IPS-15b (cell line): ENCODE results near the gene ZNF107.

Source experiments
- H3K27me3 ChIP-seq: one replicate; pipeline ENCODE4 v1.6.1; 2013; ENCODE audit warnings: low read length; ENCODE audit not compliant: control insufficient read depth, insufficient read depth
- H3K36me3 ChIP-seq: one replicate; pipeline ENCODE4 v1.6.1; 2013; ENCODE audit warnings: low read length; ENCODE audit not compliant: control insufficient read depth, insufficient read depth
- H3K4me1 ChIP-seq: one replicate; pipeline ENCODE4 v1.6.1; 2013; ENCODE audit warnings: mild to moderate bottlenecking, low read length; ENCODE audit not compliant: control insufficient read depth, insufficient read depth
- H3K4me3 ChIP-seq: one replicate; pipeline ENCODE4 v1.5.1; 2013; ENCODE audit warnings: low read depth, low read length
- H3K9ac ChIP-seq: one replicate; pipeline ENCODE4 v1.6.1; 2013; ENCODE audit warnings: low read depth, mild to moderate bottlenecking, low read length
- H3K9me3 ChIP-seq: one replicate; pipeline ENCODE4 v1.6.1; 2013; ENCODE audit warnings: mild to moderate bottlenecking, low read length; ENCODE audit not compliant: control insufficient read depth, insufficient read depth

The ZNF107 gene

DNA sequence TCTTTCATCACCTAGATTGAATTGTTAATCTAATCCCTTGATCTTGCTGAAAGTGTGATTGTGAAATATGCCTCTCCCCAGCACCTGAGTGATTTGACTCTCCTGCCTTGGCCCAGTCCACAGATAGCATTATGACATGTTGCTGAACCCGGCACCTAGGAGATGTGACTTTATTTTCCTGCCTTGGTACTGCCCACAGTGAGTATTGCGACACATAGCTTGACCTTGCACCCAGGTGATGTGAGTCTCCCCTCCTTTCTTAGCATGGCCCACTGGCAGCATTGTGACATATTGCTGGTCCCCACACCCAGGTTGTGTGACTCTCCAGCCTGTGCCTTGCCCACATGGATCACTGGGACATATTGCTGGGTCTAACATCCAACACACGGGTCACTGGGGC, 32.5 kb upstream of the ZNF107 start:
- Histone ChIP-seq H3K4me3 (no peak overlapping the region), H3K27me3 (no peaks in the 10 kb centered on the region), H3K9me3 (peaks cover 21% of the 10 kb centered on the region), H3K4me1 (no peaks in the 10 kb centered on the region), H3K36me3 (no peaks in the 10 kb centered on the region), H3K9ac (no peak overlapping the region)

DNA sequence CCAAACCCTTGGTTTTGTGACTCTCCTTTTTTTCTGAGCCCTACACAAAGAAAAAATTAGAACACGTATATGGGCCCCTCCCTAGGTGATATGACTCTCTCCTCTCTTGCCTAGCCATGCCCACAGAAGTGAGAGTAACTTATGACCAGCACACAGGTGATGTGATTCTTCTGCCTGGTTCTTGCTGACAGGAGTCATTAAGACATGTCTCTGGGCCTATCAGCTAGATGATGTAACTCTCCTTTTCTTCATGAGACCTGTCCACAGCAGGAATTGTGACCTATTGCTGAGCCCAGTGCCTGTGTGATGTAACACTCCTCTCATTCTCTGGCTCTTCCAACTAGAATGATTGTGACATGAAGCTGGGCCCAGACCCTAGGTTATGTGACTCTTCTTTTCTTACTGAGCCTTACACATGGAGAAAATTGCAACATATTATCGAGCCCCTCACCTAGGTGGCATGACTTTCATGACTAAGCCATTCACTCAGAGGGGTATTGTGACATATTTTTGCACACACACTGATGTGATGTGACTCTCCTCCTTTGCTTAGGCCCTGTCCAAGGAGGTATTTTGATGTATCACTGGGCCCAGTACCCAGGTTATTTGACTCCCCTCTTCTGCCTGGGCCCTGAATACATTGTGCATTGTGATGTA, 31.4 kb upstream of the ZNF107 start:
- H3K4me1 ChIP-seq: no peaks in the 10 kb centered on the region
- H3K36me3 ChIP-seq: no peaks in the 10 kb centered on the region
- no peaks in the 10 kb centered on the region for H3K27me3 ChIP-seq
- peaks cover 21% of the 10 kb centered on the region for H3K9me3 ChIP-seq
- H3K9ac ChIP-seq: no peak overlapping the region
- no peak overlapping the region for H3K4me3 ChIP-seq

GRCh38 chr7:64636386-64636785, 29.5 kb upstream of the ZNF107 start:
- Histone ChIP-seq H3K9ac (no peak overlapping the region), H3K9me3 (peaks cover 26% of the 10 kb centered on the region), H3K27me3 (no peaks in the 10 kb centered on the region), H3K4me1 (no peaks in the 10 kb centered on the region), H3K36me3 (no peaks in the 10 kb centered on the region), H3K4me3 (no peak overlapping the region)

- Histone ChIP-seq H3K9me3 (peaks cover 25% of the 10 kb centered on the region), H3K4me3 (no peak overlapping the region), H3K36me3 (no peaks in the 10 kb centered on the region), H3K27me3 (no peaks in the 10 kb centered on the region), H3K9ac (no peak overlapping the region), H3K4me1 (no peaks in the 10 kb centered on the region)
These were observed 28.1 kb upstream of the ZNF107 start for GRCh38 chr7:64637521-64638445.

DNA sequence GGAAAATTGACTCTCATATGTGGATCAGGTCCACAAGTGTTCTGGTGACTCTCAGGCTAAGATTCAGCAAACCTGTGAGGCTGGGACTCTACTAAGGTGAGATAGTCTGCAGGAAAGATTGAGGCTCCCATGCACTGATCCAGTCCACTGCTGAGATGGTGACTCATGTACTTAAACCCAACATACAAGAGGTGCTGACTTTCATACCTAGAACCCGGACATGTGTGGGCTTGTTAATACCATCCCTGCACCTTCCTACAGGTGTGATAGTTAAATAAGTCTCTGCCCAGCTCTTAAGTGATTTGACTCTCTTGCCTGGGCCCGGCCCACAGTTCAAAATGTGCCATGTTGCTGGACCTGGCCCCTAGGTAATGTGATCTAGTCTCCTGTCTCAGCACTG, 27.1 kb upstream of the ZNF107 start:
- Histone ChIP-seq H3K9ac (no peak overlapping the region), H3K4me1 (no peaks in the 10 kb centered on the region), H3K27me3 (no peaks in the 10 kb centered on the region), H3K9me3 (peaks cover 22% of the 10 kb centered on the region), H3K4me3 (no peak overlapping the region), H3K36me3 (no peaks in the 10 kb centered on the region)

GRCh38 chr7:64639267-64640001, 26.5 kb upstream of the ZNF107 start:
- peaks cover 18% of the 10 kb centered on the region for H3K9me3 ChIP-seq
- no peak overlapping the region for H3K9ac ChIP-seq
- H3K4me1 ChIP-seq: no peaks in the 10 kb centered on the region
- no peaks in the 10 kb centered on the region for H3K27me3 ChIP-seq
- H3K36me3 ChIP-seq: no peaks in the 10 kb centered on the region
- H3K4me3 ChIP-seq: no peak overlapping the region

DNA sequence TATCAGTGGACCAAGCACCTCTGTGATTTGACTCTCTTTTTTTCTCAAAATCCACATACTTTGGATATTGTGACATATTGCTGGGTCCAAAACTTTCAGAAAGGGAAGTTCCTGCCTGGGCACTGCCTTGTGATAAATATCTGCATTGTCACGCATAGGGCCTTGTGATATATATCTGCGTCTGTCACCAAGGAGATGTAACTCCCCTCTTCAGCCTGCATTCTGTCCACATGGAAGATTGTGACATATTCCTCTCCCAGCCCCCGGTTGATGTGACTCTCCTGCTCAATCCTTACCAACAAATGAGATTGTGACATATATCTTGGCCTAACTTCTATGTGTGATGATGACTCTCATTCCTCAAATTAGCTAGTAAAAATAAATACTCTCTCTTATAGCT, 25.4 kb upstream of the ZNF107 start:
- no peak overlapping the region for H3K9ac ChIP-seq
- H3K9me3 ChIP-seq: peaks cover 16% of the 10 kb centered on the region
- no peak overlapping the region for H3K4me3 ChIP-seq
- no peaks in the 10 kb centered on the region for H3K4me1 ChIP-seq
- H3K27me3 ChIP-seq: no peaks in the 10 kb centered on the region
- H3K36me3 ChIP-seq: no peaks in the 10 kb centered on the region

- no peaks in the 10 kb centered on the region for H3K27me3 ChIP-seq
- H3K4me1 ChIP-seq: no peaks in the 10 kb centered on the region
These were observed 23.9 kb upstream of the ZNF107 start for GRCh38 chr7:64642046-64642445.

DNA sequence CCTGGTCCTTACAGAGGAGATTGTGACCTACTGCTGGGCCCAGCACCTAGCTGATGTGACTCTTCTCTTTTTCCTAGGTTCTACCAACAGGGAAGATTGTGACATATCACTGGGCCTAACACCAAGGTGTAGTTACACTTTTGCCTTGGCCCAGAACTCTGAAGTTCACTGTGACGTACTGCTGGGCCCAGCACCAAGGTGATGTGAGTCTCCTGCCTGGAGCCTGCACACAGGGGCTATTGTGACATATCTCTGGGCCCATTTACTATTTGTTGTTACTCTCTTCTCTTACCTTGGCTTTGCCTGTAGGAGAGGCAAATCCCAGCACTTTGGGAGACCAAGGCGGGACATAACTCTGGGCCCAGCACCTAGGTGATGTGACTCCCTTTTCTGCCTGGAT, 23.1 kb upstream of the ZNF107 start:
- H3K9me3 ChIP-seq: peaks cover 16% of the 10 kb centered on the region
- no peak overlapping the region for H3K9ac ChIP-seq
- H3K36me3 ChIP-seq: no peaks in the 10 kb centered on the region
- H3K27me3 ChIP-seq: no peaks in the 10 kb centered on the region
- H3K4me1 ChIP-seq: no peaks in the 10 kb centered on the region
- no peak overlapping the region for H3K4me3 ChIP-seq

More at GRCh38 chr7:64642046-64642445, 23.9 kb upstream of the ZNF107 start:
- H3K4me3 ChIP-seq: no peak overlapping the region
- no peak overlapping the region for H3K9ac ChIP-seq
- peaks cover 16% of the 10 kb centered on the region for H3K9me3 ChIP-seq
- no peaks in the 10 kb centered on the region for H3K36me3 ChIP-seq

DNA sequence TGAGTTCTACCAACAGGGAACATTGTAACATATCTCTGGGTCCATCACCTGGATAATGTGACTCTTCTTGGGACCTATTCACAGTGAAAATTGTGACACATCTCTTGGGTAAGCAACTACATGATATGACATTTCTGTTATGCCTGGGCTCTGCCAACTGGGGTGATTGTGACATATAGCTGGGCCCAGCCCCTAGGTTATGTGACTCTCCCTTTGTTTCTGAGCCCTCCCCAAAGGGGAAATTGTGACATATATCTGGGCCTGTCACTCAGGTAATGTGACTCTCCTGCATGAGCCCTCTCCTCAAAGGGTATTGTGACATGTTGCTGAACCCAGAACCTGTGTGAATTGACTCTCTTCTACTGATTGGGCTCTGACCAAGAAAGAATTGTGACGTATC, 22.4 kb upstream of the ZNF107 start:
- H3K9me3 ChIP-seq: peaks cover 14% of the 10 kb centered on the region
- H3K4me1 ChIP-seq: no peaks in the 10 kb centered on the region
- no peaks in the 10 kb centered on the region for H3K36me3 ChIP-seq
- no peaks in the 10 kb centered on the region for H3K27me3 ChIP-seq
- no peak overlapping the region for H3K4me3 ChIP-seq
- H3K9ac ChIP-seq: no peak overlapping the region

DNA sequence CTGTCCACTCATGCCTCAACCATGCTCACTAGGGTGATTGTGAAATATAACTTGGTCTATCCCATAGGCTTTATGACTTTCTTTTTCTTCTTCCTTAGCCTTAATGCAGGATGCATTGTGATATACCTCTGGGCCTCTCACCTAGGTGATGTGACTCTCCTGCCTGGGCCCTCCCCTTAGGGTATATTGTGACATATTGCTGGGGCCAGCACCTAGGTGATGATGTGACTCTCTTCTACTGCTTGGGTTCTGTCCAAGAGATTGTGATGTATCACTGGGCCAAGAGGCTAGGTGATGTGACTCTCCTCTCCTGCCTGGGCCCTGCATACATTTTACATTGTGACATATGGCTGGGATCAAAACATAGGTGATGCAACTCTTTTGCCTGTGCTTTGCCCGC, 14.7 kb upstream of the ZNF107 start:
- H3K27me3 ChIP-seq: no peaks in the 10 kb centered on the region
- H3K36me3 ChIP-seq: no peaks in the 10 kb centered on the region
- peaks cover 12% of the 10 kb centered on the region for H3K9me3 ChIP-seq
- H3K9ac ChIP-seq: no peak overlapping the region
- H3K4me3 ChIP-seq: no peak overlapping the region
- no peaks in the 10 kb centered on the region for H3K4me1 ChIP-seq
